ENCODE results near the gene ARID3A.

The ARID3A gene

GRCh38 chr19:960601-960938 lies 34.7 kb downstream of the ARID3A start:
- DNase-seq (ENCODE audit: low read depth in 2 of 2, low spot score in 1 of 2), result no peak

- DNase-seq (ENCODE audit: low read depth in 2 of 2, low spot score in 1 of 2), result no peak
Measured at GRCh38 chr19:961866-962620, 36.2 kb downstream of the ARID3A start.

DNA sequence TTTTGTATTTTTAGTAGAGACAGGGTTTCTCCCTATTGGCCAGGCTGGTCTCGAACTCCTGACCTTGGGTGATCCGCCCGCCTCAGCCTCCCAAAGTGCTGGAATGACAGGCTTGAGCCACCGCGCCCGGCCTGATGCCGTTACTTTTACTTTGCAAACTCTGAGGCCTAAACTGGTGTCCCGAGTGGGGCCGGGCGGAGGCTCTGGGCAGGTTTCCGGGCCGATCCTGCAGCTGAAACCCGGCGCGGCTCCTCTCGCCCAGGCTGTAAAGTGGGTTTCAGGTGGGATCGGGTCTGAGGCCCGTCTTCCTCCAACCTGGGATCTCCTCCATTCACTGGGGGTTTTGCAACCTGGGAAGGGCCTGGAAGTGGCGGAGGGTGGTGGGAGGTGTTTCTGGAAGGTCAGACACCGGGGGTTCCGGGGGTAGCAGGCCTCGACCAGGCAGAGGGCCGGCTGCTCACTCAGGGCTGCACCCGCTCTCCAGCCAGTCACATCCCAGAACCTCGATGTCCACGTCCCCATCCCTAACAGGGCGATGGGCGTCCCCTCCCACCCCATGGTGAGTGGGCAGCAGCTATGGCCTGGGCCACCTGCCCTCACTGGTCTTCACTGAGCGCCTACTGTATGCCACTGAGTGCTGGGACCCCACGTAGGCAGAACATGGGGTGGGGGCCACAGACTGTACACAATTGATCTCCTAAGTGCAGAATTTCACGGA lies 37.0 kb downstream of the ARID3A start:
- DNase-seq (ENCODE audit: low read depth in 2 of 2, low spot score in 1 of 2), result no peak

DNA sequence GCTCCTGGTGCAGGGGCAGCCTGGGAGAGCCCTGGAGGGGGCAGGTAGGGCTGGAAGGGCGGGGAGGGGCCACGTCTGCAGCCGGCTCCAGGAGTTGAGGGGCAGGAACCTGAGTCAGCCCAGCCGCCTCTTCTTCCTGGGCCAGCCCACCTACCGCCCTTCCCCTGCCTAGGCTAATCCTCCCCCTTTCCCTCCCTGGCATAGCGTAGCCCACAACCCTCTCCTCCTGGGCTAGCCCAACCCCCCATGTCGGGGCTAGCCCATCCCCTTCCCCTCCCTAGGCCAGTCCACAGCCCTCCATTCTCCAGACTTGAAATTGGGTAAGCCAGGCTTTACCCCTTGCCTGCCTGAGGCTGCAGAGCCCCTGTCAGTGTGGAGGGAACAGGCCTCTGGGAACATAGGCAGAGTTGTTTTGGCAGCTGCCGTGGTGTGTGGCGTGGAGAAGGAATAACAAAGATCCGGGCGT lies 37.7 kb downstream of the ARID3A start:
- no peak for DNase-seq (ENCODE audit: low read depth in 2 of 2, low spot score in 1 of 2)

DNA sequence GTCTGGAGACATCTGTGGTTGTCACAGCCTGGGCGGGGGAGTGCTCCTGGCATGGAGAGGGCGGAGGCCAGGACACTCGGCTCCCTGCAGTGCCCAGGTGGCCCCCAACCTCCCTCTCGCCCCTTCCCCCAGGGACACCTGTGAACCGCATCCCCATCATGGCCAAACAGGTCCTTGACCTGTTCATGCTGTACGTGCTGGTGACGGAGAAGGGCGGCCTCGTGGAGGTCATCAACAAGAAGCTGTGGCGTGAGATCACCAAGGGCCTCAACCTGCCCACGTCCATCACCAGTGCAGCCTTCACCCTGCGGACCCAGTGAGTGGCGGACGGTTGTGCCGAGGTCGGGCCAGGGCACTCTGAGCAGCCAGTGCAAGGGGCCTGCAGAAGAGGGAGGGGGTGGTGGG lies 38.3 kb downstream of the ARID3A start:
- DNase-seq (ENCODE audit: low read depth in 2 of 2, low spot score in 1 of 2), result no peak

DNA sequence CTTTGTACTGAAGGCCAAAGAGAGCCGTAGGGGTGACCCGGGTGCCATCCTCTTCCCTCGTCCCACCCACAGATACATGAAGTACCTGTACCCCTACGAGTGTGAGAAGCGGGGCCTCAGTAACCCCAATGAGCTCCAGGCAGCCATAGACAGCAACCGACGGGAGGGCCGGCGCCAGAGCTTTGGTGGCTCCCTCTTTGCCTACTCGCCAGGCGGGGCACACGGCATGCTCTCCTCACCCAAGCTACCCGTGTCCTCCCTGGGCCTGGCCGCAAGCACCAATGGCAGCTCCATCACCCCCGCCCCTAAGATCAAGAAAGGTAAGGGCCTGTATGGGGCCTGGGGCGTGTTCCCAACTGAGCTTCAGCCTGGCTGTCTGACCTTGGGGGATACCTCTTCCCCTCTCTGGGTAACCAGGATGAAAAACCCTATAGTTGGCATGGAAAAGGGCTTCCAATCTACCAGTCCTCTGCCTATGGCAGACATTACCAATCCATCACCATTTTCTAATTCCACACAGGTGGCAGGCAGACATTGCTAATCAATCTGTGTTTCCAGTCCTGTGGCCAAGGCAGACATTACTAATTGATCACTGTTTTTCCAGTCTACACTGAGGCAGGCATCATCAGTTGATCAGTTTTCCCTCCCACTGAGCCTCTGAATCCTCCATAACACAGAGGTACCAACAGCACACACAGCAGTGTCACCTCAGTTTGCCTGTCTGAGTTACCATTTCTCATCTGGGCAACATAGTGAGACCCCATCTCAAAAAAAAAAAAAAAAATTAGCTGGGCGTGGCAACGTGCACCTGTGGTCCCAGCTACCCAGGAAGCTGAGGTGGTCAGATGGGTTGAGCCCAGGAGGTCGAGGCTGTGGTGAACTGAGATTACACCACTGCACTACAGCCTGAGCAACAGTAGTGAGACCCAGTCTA lies 39.2 kb downstream of the ARID3A start:
- no peak for DNase-seq (ENCODE audit: low read depth in 2 of 2, low spot score in 1 of 2)

- no peak for DNase-seq (ENCODE audit: low read depth in 2 of 2, low spot score in 1 of 2)
Measured at GRCh38 chr19:966485-967088, 40.8 kb downstream of the ARID3A start.

DNA sequence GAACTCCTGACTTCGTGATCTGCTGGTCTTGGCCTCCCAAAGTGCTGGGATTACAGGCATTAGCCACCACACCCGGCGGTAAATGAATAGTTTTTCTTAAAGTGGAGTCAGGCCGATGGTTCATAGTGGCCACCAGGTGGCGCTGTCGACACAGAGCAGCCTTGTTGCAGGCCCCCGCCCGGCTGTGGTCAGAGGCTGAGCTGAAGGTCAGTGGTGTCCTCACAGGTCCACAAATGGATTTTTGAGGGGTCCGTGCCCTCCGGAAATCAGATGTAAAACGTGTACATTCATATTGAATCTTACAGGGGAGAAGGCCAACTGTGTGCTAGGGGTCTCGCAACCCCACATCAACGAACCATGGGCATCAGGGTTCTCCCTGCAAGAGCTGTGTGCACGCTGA lies 44.9 kb downstream of the ARID3A start:
- no peak for DNase-seq (ENCODE audit: low read depth in 2 of 2, low spot score in 1 of 2)

DNA sequence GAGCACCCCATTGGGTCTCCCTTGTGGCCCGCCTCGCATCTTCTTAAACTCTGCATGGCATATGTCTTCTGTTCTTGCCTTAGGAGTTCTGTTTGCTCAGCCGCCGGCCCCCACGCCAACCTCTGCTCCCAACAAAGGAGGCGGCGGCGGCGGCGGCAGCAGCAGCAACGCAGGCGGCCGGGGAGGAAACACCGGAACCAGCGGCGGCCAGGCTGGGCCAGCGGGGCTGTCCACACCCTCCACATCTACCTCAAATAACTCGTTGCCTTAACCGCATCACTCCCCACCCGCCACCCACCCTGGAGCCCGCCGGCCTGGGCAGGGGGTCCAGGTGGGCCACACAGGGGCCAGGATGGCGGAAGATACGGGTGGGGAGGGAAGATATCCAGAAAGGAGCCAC lies 46.0 kb downstream of the ARID3A start:
- DNase-seq (ENCODE audit: low read depth in 2 of 2, low spot score in 1 of 2), result no peak

GRCh38 chr19:972281-972680 lies 46.4 kb downstream of the ARID3A start:
- DNase-seq (ENCODE audit: low read depth in 2 of 2, low spot score in 1 of 2), result no peak

DNA sequence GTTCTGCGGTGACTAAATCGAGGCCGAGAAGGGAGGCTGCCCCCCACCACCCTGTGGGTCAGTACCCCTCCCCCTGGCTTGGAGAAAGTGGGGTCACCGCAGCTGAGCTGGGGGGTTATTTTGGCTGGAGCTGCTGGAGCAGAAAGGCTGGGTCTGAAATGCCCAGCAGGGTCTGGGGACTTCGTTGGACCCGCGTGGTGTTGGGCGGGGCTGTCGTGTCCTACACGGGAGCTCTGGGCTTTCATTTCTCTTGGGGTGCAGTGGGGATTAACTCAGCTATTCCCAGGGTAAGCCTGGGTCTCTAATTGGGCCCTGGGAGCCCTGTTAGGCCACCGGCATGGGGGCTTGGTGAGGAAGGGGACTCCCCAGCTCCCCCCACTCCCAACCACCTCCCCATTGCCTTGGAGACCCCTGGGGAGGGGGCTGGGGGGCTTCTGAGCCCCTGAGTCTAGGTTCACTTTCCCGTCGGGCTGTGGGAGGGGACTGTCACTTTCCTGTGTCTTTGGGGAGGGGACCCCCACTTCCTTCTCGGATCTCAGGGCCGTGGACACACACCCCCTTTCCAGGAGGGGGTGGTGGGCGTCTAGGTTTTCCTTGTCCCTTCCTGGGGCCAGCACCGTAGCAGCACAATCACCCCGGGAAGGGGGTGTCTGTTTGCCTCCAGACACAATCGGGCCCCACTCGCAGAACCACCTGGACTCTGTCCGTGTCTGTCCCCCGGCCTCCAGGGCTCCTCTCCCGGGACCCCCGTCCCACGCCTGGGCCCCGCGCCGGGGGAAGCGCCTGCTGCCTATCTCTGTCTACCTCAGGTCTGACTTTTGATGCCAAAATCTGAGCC lies 48.1 kb downstream of the ARID3A start:
- no peak for DNase-seq (ENCODE audit: low read depth in 2 of 2, low spot score in 1 of 2)

DNA sequence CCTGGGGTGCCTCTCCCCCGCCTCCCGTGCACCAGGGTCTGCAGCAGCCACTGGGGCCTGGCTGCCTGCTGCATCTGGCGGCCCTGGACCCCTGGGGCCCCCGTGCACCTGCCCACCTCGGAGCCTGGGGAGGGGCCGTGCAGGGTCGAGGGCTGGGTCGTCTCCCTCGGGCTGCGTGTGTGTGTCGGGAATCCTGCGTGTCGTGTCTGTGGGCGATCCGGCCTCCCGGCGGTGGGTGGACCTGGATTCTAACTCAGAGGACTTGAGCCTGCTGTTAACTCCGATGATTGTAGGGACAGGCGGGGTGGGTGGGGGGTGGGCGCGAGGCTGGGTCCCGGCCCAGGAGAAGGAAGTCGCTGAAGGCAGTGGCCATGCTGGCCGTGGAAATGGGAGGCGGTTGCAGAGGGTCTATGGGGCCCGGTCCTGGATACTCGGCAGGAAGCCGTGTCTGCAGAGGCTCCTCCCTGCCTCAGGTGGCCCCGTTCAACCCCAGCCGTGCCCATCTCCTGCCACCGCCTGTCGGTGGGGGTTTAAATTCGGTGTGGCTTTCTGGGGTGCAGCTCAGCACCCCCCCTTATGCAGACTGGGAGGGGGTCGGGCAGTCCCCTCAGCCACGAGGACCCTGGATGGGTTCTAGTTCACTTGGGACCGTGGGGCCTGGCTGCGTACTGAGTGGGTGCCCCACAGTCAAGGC lies 48.9 kb downstream of the ARID3A start:
- DNase-seq (ENCODE audit: low read depth in 2 of 2, low spot score in 1 of 2), result no peak

GRCh38 chr19:976476-976875 lies 50.6 kb downstream of the ARID3A start:
- DNase-seq (ENCODE audit: low read depth in 2 of 2, low spot score in 1 of 2), result no peak

DNA sequence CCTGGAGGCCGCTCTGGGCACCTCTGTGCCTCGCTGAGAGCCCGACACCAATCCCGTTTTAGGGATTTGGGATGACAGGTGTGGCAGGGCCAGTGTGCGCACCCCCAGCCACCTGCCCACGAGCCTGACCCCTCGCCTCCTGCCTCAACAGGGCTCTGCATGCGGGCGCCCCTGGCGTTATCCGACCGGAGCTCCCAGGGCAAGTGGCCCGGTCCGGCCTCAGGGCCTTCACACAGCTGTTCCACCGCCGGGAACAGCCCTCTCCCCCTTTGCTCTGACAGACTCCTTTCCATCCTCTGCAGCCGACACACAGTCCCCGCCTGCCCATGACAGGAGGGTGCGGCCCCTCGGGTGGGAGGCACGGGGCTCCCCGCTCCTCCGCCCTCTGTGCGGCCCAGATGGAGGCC lies 51.2 kb downstream of the ARID3A start:
- DNase-seq (ENCODE audit: low read depth in 2 of 2, low spot score in 1 of 2), result no peak

DNA sequence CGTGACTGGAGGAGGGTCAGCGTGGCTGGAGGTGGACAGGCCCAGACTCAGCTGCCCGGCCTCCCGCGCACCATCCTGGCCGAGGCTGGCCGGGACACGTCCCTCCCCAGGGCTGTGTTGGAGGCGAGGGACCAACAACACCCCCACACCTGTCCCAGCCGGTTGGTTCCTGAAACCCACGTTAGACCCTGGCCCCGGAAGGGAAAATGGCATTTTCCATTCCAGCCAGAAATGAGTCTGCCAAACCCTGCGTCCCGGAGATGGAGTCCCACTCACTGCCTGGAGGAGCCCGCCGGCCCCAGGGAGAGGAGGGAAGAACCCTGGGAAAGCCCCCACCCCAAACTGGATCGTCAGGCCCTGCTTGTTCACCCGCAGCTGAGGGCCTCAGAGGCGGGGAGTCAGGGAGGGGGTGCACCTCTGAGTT lies 53.5 kb downstream of the ARID3A start:
- no peak for DNase-seq (ENCODE audit: low read depth in 2 of 2, low spot score in 1 of 2)

GRCh38 chr19:980133-980998 lies 54.5 kb downstream of the ARID3A start:
- no peak for DNase-seq (ENCODE audit: low read depth in 2 of 2, low spot score in 1 of 2)

DNA sequence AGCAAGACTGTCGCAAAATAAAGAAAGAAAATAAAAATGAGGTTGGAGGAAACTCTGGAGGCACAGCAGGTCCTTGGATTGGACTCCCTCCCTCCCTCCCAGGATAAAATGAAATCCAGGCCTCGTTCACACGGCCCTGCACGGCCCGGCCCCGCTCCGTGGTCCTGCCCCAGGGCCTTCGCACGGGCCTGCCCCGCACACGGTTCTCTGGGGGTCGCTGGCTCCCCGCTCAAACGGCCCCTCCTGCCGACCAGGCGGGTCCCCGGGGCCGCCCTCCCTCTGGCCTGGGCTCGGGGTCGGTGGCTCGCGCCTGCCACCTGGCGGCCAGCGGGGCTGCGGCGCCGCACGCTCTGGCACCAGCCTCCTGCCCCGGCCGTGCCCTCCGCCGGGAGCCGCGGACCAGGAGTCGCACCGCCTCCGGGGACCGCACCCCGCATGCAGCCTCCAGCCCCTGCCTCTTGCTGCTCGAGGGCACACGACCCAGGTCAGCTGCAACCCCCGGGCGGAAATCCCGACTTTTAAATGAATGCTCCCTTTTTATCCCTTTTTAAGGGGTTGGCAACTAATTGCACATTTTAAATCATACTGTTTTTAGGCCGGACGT lies 56.8 kb downstream of the ARID3A start:
- peak; percentile 34 to 49 for DNase-seq (ENCODE audit: low read depth in 2 of 2, low spot score in 1 of 2)

Measured in stimulated activated CD8-positive, alpha-beta memory T cell treated with anti-CD3 and anti-CD28 coated beads, Interleukin-4, amount 100 ng/mL, for 4 hours (primary cell).